Lower lobe of right lung (tissue), 2 donors: ENCODE measurements around the gene SCGB1C2. TPM values are rescaled to one million over a fixed set of nuclear protein-coding genes. Genes with fewer than 3 reads are reported as not detected.

ENCODE experiments used
- ATAC-seq, 2 donors: fragments of 200-7000 bp; cut with Tn5 transposase; one replicate each; pipeline ENCODE4 v1.9.1; 2020 to 2022; ENCODE audit warnings: mild to moderate bottlenecking in 2 of 2, moderate library complexity in 2 of 2
- DNase-seq: peaks from one replicate; pipeline ENCODE4 v3.0.0-alpha.2; 2020
- H3K27ac ChIP-seq: fragments of 200-600 bp; one replicate; pipeline ENCODE4 v1.8.0; 2022
- H3K27me3 ChIP-seq: fragments of 200-600 bp; one replicate; pipeline ENCODE4 v1.8.0; 2022; ENCODE audit warnings: low read depth
- H3K36me3 ChIP-seq: fragments of 200-600 bp; one replicate; pipeline ENCODE4 v1.8.0; 2022; ENCODE audit warnings: mild to moderate bottlenecking
- H3K4me1 ChIP-seq: fragments of 200-600 bp; one replicate; pipeline ENCODE4 v1.8.0; 2022
- H3K4me3 ChIP-seq: fragments of 200-600 bp; one replicate; pipeline ENCODE4 v1.8.0; 2022; ENCODE audit warnings: mild to moderate bottlenecking
- H3K9me3 ChIP-seq: fragments of 200-600 bp; one replicate; pipeline ENCODE4 v1.8.0; 2022
- intact Hi-C: fragments of 100-400 bp; cut with DNase I; formaldehyde crosslinking; loops from one replicate; pipeline ENCODE4 v1.11.0; 2022
- total RNA-seq: library from RNA; stranded (reverse); fragmentation: NEBNext Ultra II Directional; extraction: Animal tissue kit (Norgen Biotek cat#: 25700); gene quantifications from one replicate; pipeline ENCODE4 v1.2.1, GENCODE V29; 2021
- TF ChIP-seq, protein P1 (sequence below): fragments of 200-600 bp; IDR thresholded peaks from one replicate; pipeline ENCODE4 v1.8.0; 2022; ENCODE audit warnings: antibody characterized with exemption, mild to moderate bottlenecking
- donor health status: DM: no; HTN: yes; CAD: no; lungs with severe emphysema.

Gene SCGB1C2
- total RNA-seq, 1 donor from 2014 or later, result not detected

DNA sequence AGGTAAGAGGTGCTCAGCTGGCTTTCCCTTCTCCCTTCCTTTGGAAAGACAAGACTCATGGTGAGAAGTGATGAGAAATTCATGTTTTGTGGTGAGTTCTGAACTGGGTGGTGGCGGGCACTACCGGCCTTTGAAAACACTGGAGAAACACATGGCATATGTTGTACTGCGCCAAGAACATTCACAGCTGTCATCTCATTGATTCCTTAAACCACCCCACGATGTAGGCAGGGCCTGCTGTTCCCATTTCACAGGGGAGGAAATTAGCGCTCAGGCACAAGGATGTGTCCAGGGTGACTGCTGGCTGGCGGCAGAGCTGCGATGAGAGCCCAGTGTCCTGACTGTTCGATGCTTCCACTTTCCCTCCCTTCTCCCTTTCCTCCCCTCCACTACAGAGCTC lies 45.7 kb downstream of the SCGB1C2 start:
- Histone ChIP-seq H3K4me3 (no peak overlapping the region), H3K4me1 (peaks cover 36% of the 10 kb centered on the region), H3K27me3 (peaks cover 39% of the 10 kb centered on the region), H3K9me3 (no peaks in the 10 kb centered on the region), H3K27ac (no peak overlapping the region), H3K36me3 (no peaks in the 10 kb centered on the region)
- intact Hi-C loops, result no loop called here
- DNase-seq, result no peak
- TF ChIP-seq, protein P1, sequence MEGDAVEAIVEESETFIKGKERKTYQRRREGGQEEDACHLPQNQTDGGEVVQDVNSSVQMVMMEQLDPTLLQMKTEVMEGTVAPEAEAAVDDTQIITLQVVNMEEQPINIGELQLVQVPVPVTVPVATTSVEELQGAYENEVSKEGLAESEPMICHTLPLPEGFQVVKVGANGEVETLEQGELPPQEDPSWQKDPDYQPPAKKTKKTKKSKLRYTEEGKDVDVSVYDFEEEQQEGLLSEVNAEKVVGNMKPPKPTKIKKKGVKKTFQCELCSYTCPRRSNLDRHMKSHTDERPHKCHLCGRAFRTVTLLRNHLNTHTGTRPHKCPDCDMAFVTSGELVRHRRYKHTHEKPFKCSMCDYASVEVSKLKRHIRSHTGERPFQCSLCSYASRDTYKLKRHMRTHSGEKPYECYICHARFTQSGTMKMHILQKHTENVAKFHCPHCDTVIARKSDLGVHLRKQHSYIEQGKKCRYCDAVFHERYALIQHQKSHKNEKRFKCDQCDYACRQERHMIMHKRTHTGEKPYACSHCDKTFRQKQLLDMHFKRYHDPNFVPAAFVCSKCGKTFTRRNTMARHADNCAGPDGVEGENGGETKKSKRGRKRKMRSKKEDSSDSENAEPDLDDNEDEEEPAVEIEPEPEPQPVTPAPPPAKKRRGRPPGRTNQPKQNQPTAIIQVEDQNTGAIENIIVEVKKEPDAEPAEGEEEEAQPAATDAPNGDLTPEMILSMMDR, result no peak
- no peak for ATAC-seq

DNA sequence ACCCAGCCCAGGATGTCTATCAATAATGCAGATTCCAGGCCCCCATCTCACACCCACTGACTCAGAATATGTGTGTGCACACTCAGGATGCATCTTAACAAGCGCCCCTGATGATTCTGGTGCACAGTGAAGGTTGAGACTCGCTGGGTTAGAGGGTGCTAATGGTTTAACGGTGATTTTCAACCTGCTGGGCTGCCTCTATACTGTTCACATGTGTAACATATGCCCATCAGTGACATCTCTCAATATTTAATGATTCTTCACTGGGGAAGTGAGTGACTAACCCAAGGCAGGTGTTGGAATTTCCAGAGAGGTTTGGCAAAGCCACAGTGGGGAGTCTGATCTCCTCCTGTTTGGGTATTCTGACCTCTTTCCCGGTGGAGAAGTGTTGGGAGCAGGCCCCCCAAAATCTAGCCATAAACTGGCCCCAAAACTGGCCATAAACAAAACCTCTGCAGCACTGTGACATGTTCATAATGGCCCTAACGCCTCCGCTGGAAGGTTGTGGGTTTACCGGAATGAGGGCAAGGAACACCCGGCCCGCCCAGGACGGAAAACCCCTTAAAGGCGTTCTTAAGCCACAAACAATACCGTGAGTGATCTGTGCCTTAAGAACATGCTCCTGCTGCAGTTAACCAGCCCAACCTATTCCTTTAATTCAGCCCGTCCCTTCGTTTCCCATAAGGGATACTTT lies 48.2 kb downstream of the SCGB1C2 start:
- H3K4me1 ChIP-seq, result peaks cover 16% of the 10 kb centered on the region
- no peaks in the 10 kb centered on the region for H3K9me3 ChIP-seq
- ATAC-seq, result no peak
- DNase-seq, result no peak
- intact Hi-C loops, result no loop called here
- no peak overlapping the region for H3K4me3 ChIP-seq
- TF ChIP-seq, protein P1, result no peak
- peak overlapping the region; percentile 38 for H3K27ac ChIP-seq
- peaks cover 24% of the 10 kb centered on the region for H3K27me3 ChIP-seq
- no peaks in the 10 kb centered on the region for H3K36me3 ChIP-seq

DNA sequence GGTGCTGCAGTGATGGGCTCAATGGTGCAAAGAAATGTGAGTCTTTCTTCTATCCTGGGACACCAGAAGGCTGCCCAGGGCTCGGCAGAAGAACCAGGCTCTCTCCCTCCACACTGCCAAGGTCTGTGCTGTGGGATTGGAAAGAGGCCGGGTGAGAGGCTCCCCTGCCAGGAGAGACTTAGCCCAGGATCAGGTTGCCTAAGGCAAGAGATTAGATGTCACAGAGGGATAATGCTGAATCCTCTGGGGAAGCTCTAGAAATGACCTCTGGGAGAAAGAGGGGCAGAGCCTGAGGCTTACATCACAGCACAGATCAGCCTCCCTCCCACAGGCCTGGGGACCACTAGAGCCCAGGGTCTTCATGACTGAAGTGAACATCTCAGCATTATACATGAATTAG lies 49.8 kb downstream of the SCGB1C2 start:
- no peak overlapping the region for H3K27ac ChIP-seq
- intact Hi-C loops, result no loop called here
- TF ChIP-seq, protein P1, result no peak
- H3K36me3 ChIP-seq, result no peaks in the 10 kb centered on the region
- no peak for DNase-seq
- peaks cover 15% of the 10 kb centered on the region for H3K27me3 ChIP-seq
- peaks cover 11% of the 10 kb centered on the region for H3K4me1 ChIP-seq
- ATAC-seq, result no peak
- no peak overlapping the region for H3K4me3 ChIP-seq
- H3K9me3 ChIP-seq, result no peaks in the 10 kb centered on the region

Other genes with a start within 250 kb of the SCGB1C2 start
- gene DOC2B, start 44.1 kb downstream of the SCGB1C2 start, total RNA-seq, result 6.2 TPM
- gene RPH3AL, start 215.2 kb downstream of the SCGB1C2 start, total RNA-seq, result 38.7 TPM